ENCODE results near the gene KRTAP12-3. TPM values are rescaled to one million over a fixed set of nuclear protein-coding genes. Genes with fewer than 3 reads are reported as not detected.
"Not testable (repeated sequence)": the region's sequence is repeated elsewhere in the genome, so short reads cannot be mapped to it uniquely, and the experiment has no call there.

The KRTAP12-3 gene
- total and polyA plus RNA-seq, 2 donors (not counting 1 experiment from before 2014, with no cell fraction given): not detected

GRCh38 chr21:44686843-44687561 is 29.3 kb downstream of the KRTAP12-3 start:
- Histone ChIP-seq H3K27me3 (ENCODE audit: control insufficient read depth, insufficient read depth, low read length) (peaks cover 4% of the 10 kb centered on the region), H2AFZ (ENCODE audit: low read length) (no peak overlapping the region), H3K4me1 (ENCODE audit: control insufficient read depth, extremely low read depth, insufficient read depth, low read length) (no peaks in the 10 kb centered on the region), H4K20me1 (ENCODE audit: control insufficient read depth, extremely low read depth, insufficient read depth, low read length) (no peaks in the 10 kb centered on the region), H3K27ac (ENCODE audit: insufficient read depth, low read length) (no peak overlapping the region), H3K36me3 (ENCODE audit: control insufficient read depth, insufficient read depth, low read length) (no peaks in the 10 kb centered on the region), H3K4me2 (ENCODE audit: extremely low read depth, insufficient read depth, low read length) (no peak overlapping the region), H3K9me3 (ENCODE audit: control insufficient read depth, insufficient read depth, low read depth, low read length) (no peaks in the 10 kb centered on the region), H3K9ac (ENCODE audit: insufficient read depth, low read length) (no peak overlapping the region), H3K79me2 (ENCODE audit: control insufficient read depth, insufficient read depth, low read length) (no peaks in the 10 kb centered on the region), H3K4me3 (replicated peaks in 1 of 4; ENCODE audit: control extremely low read depth in 1 of 4, insufficient read depth in 1 of 4, low read depth in 3 of 4, low read length in 4 of 4) (no peak overlapping the region)
- no peak for DNase-seq (ENCODE audit: low read depth in 2 of 2)
- TF ChIP-seq EZH2 (IDR thresholded peaks at IDR 0.05; ENCODE audit: low read length, missing control alignments): no peak
- TF ChIP-seq, protein P1, sequence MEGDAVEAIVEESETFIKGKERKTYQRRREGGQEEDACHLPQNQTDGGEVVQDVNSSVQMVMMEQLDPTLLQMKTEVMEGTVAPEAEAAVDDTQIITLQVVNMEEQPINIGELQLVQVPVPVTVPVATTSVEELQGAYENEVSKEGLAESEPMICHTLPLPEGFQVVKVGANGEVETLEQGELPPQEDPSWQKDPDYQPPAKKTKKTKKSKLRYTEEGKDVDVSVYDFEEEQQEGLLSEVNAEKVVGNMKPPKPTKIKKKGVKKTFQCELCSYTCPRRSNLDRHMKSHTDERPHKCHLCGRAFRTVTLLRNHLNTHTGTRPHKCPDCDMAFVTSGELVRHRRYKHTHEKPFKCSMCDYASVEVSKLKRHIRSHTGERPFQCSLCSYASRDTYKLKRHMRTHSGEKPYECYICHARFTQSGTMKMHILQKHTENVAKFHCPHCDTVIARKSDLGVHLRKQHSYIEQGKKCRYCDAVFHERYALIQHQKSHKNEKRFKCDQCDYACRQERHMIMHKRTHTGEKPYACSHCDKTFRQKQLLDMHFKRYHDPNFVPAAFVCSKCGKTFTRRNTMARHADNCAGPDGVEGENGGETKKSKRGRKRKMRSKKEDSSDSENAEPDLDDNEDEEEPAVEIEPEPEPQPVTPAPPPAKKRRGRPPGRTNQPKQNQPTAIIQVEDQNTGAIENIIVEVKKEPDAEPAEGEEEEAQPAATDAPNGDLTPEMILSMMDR (conservative IDR thresholded peaks at IDR 0.05 in 1 of 2, IDR thresholded peaks at IDR 0.05 in 1 of 2; ENCODE audit: low read depth in 1 of 2, low read length in 2 of 2): no peak

- Histone ChIP-seq H3K9me3 (ENCODE audit: control insufficient read depth, insufficient read depth, low read depth, low read length) (no peaks in the 10 kb centered on the region), H3K4me1 (ENCODE audit: control insufficient read depth, extremely low read depth, insufficient read depth, low read length) (no peaks in the 10 kb centered on the region), H2AFZ (ENCODE audit: low read length) (no peak overlapping the region), H3K9ac (ENCODE audit: insufficient read depth, low read length) (no peak overlapping the region), H3K27ac (ENCODE audit: insufficient read depth, low read length) (no peak overlapping the region), H4K20me1 (ENCODE audit: control insufficient read depth, extremely low read depth, insufficient read depth, low read length) (no peaks in the 10 kb centered on the region), H3K79me2 (ENCODE audit: control insufficient read depth, insufficient read depth, low read length) (no peaks in the 10 kb centered on the region), H3K27me3 (ENCODE audit: control insufficient read depth, insufficient read depth, low read length) (peaks cover 4% of the 10 kb centered on the region), H3K4me3 (replicated peaks in 1 of 4; ENCODE audit: control extremely low read depth in 1 of 4, insufficient read depth in 1 of 4, low read depth in 3 of 4, low read length in 4 of 4) (no peak overlapping the region), H3K36me3 (ENCODE audit: control insufficient read depth, insufficient read depth, low read length) (no peaks in the 10 kb centered on the region), H3K4me2 (ENCODE audit: extremely low read depth, insufficient read depth, low read length) (no peak overlapping the region)
- TF ChIP-seq EZH2 (IDR thresholded peaks at IDR 0.05; ENCODE audit: low read length, missing control alignments): no peak
- TF ChIP-seq, protein P1 (conservative IDR thresholded peaks at IDR 0.05 in 1 of 2, IDR thresholded peaks at IDR 0.05 in 1 of 2; ENCODE audit: low read depth in 1 of 2, low read length in 2 of 2): no peak
- no peak for DNase-seq (ENCODE audit: low read depth in 2 of 2)
Observed at GRCh38 chr21:44687671-44688070, 29.9 kb downstream of the KRTAP12-3 start.

GRCh38 chr21:44689740-44690139 is 32.0 kb downstream of the KRTAP12-3 start:
- H3K4me1 ChIP-seq (ENCODE audit: control insufficient read depth, extremely low read depth, insufficient read depth, low read length); H3K27me3 ChIP-seq (ENCODE audit: control insufficient read depth, insufficient read depth, low read length); H2AFZ ChIP-seq (ENCODE audit: low read length); H3K4me2 ChIP-seq (ENCODE audit: extremely low read depth, insufficient read depth, low read length); H4K20me1 ChIP-seq (ENCODE audit: control insufficient read depth, extremely low read depth, insufficient read depth, low read length); H3K9me3 ChIP-seq (ENCODE audit: control insufficient read depth, insufficient read depth, low read depth, low read length); H3K79me2 ChIP-seq (ENCODE audit: control insufficient read depth, insufficient read depth, low read length); DNase-seq (ENCODE audit: low read depth in 2 of 2); H3K9ac ChIP-seq (ENCODE audit: insufficient read depth, low read length); H3K36me3 ChIP-seq (ENCODE audit: control insufficient read depth, insufficient read depth, low read length); H3K4me3 ChIP-seq (replicated peaks in 1 of 4; ENCODE audit: control extremely low read depth in 1 of 4, insufficient read depth in 1 of 4, low read depth in 3 of 4, low read length in 4 of 4); H3K27ac ChIP-seq (ENCODE audit: insufficient read depth, low read length): not testable (repeated sequence)
